HG03108 (cell line): ENCODE measurements around the gene BACE2.

ENCODE experiments used
- ATAC-seq: cut with Tn5 transposase; IDR thresholded peaks from one replicate; pipeline ENCODE4 v1.9.1; 2021; ENCODE audit warnings: moderate library complexity; ENCODE audit not compliant: unreplicated experiment

Gene BACE2

GRCh38 chr21:41147979-41148355 lies 20.0 kb upstream of the BACE2 start:
- ATAC-seq = no peak

DNA sequence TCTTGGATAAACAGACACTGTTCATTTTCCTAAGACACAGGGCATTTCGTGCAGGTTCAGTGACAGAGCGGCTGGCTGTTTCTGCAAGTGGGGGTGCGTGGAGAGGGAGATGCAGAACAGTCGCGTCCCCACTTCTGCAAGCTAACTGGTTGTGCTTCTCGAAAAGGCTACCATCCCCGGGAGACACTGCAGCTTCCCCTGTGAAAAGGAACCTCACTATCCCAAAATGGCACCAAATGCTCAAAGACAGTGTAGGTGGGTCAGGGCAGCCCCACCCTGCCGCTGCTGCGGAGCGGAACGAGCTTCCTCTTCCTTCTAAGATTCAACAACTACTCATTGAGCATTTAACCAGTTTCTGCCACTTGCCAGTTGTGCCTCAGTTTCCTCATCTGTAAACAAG lies 19.2 kb upstream of the BACE2 start:
- no peak for ATAC-seq

GRCh38 chr21:41149199-41149598 lies 18.8 kb upstream of the BACE2 start:
- ATAC-seq = no peak

GRCh38 chr21:41152147-41152546 lies 15.8 kb upstream of the BACE2 start:
- no peak for ATAC-seq

DNA sequence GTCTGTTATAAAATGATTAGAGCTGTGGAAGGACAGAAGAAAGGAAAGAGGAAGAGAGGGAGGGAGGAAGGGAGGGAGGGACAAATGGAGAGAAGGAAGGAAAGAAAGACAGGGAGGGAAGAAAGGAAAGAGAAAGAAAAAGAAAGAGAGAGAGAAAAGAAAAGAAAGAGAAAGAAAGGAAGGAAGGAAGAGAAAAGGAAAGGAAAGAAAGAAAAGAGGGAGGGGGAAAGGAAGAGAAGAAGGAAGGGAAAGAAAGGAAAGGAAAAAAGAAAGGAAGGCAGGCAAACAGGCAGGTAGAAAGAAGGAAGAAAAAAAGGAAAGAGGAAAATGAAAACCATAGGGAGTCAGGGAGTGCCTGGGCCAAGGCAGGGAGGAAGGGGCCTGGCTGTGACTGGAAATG lies 14.5 kb upstream of the BACE2 start:
- no peak for ATAC-seq

- ATAC-seq = no peak
Observed at GRCh38 chr21:41156142-41156541, 11.8 kb upstream of the BACE2 start.

- no peak for ATAC-seq
Observed at GRCh38 chr21:41158026-41158425, 9.9 kb upstream of the BACE2 start.

DNA sequence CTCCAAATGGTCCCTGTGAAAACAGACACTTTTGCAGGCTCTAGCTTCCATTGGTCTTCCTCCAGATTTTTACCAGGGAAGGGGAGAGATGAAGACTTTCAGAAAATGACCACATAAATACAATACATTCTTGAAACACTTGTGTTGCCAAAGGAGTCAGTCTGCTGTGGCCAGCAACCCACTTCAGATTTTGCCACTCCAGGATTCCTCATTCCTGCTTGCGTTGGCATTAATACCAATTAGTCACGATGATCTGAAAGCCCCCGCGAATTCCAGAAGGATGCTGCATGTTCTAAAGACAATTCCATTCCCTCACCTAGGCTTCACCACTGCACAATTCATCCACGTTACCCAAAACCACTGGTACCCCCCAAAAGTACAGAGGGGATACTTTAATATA lies 7.9 kb upstream of the BACE2 start:
- no peak for ATAC-seq

GRCh38 chr21:41161428-41161827 lies 6.5 kb upstream of the BACE2 start:
- no peak for ATAC-seq

- ATAC-seq = no peak
Observed at GRCh38 chr21:41162096-41162495, 5.9 kb upstream of the BACE2 start.

DNA sequence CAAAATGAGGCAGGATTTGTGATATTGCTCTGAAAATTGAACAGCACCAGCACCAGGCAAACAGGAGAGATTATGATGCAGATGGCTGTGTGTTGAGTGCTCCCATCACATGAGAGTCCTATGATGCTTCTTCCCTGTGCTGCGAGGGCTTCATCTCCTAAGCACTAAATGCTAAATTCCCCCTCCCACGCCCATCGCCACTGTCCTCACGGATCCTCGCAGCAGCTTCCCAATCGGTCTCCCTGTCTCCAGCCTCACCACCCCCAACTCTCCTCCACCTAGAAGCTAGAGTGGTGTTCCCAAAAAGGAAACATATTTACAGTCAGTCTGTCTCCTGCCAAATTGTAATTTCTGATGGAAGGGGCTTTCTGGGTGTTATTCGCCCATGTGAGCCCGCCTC lies 4.9 kb upstream of the BACE2 start:
- ATAC-seq = no peak

GRCh38 chr21:41164052-41164451 lies 3.9 kb upstream of the BACE2 start:
- ATAC-seq = no peak

DNA sequence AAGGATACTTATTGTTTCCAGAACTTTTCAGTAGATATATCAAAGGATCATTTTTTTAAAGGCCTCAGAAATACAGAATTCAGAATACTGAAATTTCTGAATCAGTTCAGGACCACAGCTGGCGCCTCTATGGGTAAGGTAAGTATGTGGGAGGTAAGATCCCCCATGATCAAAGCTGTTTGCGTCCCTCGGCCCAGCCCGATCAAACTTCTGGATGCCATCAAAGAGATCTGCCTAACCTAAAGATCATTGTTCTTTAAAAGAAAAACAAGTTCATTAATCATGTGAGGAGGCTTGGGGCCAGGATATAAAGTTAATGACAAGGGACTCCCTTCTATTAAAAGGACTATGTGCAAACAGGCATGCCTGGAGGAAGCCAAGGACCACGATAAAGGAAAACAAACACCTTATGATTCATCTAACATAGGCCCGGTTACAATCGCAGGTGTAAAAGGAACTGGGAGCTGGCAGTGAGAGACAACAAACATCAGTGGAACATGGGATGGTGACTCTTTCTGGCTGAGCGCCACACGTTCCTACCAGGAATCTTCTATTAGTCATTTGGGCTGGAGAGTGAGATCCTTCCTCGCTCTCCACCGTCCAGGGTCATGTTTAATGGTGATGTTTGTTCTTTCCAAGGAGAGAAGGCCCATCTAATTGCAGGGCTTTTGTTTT lies 2.8 kb upstream of the BACE2 start:
- no peak for ATAC-seq

- no peak for ATAC-seq
Observed at GRCh38 chr21:41166884-41167283, 1.1 kb upstream of the BACE2 start.

DNA sequence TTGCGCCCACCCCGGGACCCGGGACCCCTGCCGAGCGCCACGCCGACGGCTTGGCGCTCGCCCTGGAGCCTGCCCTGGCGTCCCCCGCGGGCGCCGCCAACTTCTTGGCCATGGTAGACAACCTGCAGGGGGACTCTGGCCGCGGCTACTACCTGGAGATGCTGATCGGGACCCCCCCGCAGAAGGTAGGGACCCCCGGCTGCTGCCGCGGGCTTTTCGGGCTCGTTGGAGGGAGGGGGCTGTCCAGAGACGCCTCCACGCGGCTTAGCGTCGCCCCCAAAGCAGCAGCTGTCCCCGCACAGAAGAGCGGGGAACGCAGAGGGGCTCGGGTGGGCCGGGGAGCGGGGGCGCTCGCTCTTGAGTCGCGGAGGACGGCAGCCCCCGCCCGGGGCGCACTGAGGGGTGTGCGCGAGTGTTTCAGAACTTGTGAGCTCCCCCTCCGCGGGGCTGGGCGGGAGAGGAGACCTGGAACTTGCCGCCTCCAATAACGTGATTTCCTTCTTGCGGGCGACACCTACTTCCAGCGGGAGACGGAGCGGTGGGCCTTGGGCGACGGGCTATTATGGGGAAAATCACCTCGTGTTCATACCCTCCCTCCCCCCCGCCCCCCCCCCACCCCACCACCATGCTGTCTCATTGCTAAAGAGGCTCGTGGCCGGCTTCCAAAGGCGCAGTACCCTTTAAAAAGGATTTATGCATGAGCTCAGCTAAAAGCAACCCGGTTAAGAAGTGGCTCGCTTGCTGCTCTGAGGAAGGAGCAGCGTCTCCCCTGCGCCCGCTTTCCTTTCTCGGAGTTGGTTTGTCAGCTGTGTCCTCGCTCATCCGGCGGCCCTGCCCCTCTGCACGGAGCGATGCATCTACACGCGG lies 664 bp downstream of the BACE2 start:
- no peak for ATAC-seq

DNA sequence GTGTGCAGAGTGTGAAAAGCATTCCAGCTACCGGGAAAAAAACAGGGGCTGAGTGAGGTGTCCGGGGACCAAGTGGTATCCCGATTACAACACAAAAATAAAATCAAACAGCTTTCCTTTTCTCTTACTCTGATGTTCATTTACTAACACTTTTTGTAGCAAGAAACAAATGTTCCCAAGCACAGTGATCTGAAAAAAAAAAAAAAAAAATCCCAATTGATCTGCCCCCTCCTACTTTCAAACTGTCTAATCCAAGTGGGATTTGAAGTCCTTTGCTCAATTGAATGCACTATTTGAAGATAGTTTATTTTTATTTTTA lies 1.3 kb downstream of the BACE2 start:
- ATAC-seq = no peak

DNA sequence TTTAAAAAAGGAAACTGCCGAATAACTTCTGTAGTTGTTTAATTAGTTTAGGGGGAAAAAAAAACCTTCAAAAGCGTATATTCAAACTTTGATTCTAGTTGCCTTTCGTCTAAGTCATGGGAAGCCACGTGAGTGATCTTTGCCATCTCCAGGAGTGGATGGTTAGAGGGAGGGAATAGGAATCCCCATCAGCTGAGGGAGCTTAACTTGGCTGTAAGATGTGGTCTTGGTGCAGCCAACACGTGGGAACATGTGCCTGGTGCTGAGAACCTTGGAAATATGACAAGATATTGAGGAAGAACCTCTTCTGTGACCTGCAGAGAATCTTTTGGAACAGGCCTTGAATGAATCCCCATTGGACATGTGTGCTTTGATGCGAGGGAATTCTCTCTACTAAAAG lies 1.7 kb downstream of the BACE2 start:
- no peak for ATAC-seq

DNA sequence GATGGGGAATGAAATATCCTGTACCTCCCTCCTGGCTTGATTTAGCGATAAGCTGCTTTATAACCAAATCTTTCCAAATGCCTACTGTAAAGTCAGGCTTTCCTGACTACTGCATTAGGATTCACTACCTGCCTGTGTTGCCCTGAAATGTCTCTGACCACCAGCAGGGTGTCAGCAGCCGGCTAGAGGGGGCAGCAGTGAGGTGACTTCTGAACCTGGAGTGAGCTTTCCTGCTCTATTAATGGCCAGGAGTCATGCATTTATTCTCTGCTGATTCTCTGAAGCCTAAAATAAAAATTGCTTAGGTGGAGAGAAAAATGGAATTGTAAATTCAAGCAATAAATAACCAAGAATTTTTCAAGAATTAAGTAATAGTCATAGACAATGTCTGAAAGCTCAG lies 2.5 kb downstream of the BACE2 start:
- ATAC-seq = no peak

GRCh38 chr21:41170859-41171609 lies 3.1 kb downstream of the BACE2 start:
- ATAC-seq = no peak

GRCh38 chr21:41175080-41175479 lies 7.1 kb downstream of the BACE2 start:
- ATAC-seq = no peak

DNA sequence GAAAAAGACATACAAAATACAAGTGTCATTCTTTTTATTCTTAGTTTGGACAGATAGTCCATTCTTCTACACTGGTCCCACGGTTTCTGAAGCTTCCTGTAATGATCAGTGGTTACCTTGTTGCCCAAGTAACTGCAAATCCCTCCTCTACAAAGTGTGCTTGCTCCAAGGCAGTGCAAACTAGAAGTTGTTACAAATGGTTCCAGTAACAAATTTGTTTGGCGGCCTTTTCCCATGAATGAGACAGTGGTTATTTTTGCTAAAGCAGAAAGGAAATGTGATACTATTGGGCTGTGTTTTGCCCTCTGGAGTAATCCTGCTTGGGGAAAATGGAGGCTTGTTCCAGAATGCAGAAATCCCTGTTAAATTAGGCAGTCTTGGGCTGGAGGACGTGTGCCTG lies 8.9 kb downstream of the BACE2 start:
- no peak for ATAC-seq

GRCh38 chr21:41180752-41181151 lies 12.8 kb downstream of the BACE2 start:
- no peak for ATAC-seq
